K562 (cell line): ENCODE measurements around the gene TCF25. TPM values are rescaled to one million over a fixed set of nuclear protein-coding genes. Genes with fewer than 3 reads are reported as not detected.

ENCODE experiments used
- BHLHE40 ChIP-seq: IDR thresholded peaks from 2 replicates; pipeline ENCODE4 v1.6.1; 2011; ENCODE audit warnings: low read length, improper control_type of control experiment
- CEBPG ChIP-seq, 3 experiments: fragments of 200-800 bp in 1 of 3; sonication (Bioruptor generic) in 1 of 3; sonication (generic) in 1 of 3; formaldehyde crosslinking in 1 of 3; IDR thresholded peaks in 2 of 3; conservative IDR thresholded peaks in 1 of 3; 2 replicates each; pipeline versions ENCODE4 v1.6.1 to v1.8.0; 2016 to 2022; ENCODE audit warnings: missing compliant biosample characterization in 2 of 3, missing genetic modification characterization in 2 of 3, mild to moderate bottlenecking in 1 of 3, missing genetic modification reagents in 1 of 3
- CHCHD3 ChIP-seq: fragments of 250-450 bp; sonication (Bioruptor Pico); IDR thresholded peaks from 2 replicates; pipeline ENCODE4 v2.1.2; 2022; ENCODE audit warnings: mild to moderate bottlenecking
- CREB1 ChIP-seq, 2 experiments: sonication (generic) in 1 of 2; formaldehyde crosslinking in 1 of 2; IDR thresholded peaks; 2 replicates each; pipeline versions ENCODE4 v1.6.1 to v1.8.0; 2012 to 2022; ENCODE audit warnings: inconsistent platforms in 1 of 2, mild to moderate bottlenecking in 1 of 2, missing genetic modification reagents in 1 of 2, moderate library complexity in 1 of 2
- CSDE1 ChIP-seq, 2 experiments: fragments of 450-650 bp; IDR thresholded peaks; 2 replicates each; pipeline ENCODE4 v1.6.1; 2016; ENCODE audit warnings: mild to moderate bottlenecking in 1 of 2
- ETS1 ChIP-seq: conservative IDR thresholded peaks from 2 replicates; pipeline ENCODE4 v1.6.1; 2011; ENCODE audit warnings: low read depth, mild to moderate bottlenecking, low read length; ENCODE audit not compliant: control insufficient read depth
- KAT8 ChIP-seq: fragments of 450-650 bp; IDR thresholded peaks from 2 replicates; pipeline ENCODE4 v1.6.1; 2016; ENCODE audit warnings: low read depth, mild to moderate bottlenecking
- KHSRP ChIP-seq: fragments of 450-650 bp; IDR thresholded peaks from 2 replicates; pipeline ENCODE4 v1.6.1; 2017
- RAD21 ChIP-seq, 2 experiments: fragments of 250-450 bp in 1 of 2; fragments of 450-650 bp in 1 of 2; sonication (Bioruptor Pico) in 1 of 2; formaldehyde crosslinking in 1 of 2; IDR thresholded peaks in 1 of 2; conservative IDR thresholded peaks in 1 of 2; 2 replicates each; pipeline versions ENCODE4 v1.4.0 to v1.8.0; 2020 to 2022; ENCODE audit warnings: mild to moderate bottlenecking in 2 of 2, moderate library complexity in 1 of 2
- RBM15 ChIP-seq: fragments of 200-400 bp; formaldehyde crosslinking; IDR thresholded peaks from 2 replicates; pipeline ENCODE4 v1.6.1; 2018; ENCODE audit warnings: mild to moderate bottlenecking, low read length, moderate library complexity; ENCODE audit not compliant: insufficient read depth
- SNRNP70 ChIP-seq: fragments of 200-400 bp; formaldehyde crosslinking; optimal IDR thresholded peaks from 2 replicates; pipeline ENCODE3; 2017; ENCODE audit warnings: low read depth, low read length
- TCF15 ChIP-seq: fragments of 250-450 bp; sonication (Bioruptor Pico); IDR thresholded peaks from 2 replicates; pipeline ENCODE4 v1.8.0; 2022; ENCODE audit warnings: moderate library complexity, mild to moderate bottlenecking, inconsistent platforms
- UBTF ChIP-seq, 2 experiments: IDR thresholded peaks; 2 replicates each; pipeline ENCODE4 v1.6.1; 2012; ENCODE audit warnings: improper control_type of control experiment in 2 of 2, low read depth in 2 of 2, low read length in 2 of 2, borderline replicate concordance in 1 of 2
- ZBTB33 ChIP-seq: sonication (generic); formaldehyde crosslinking; IDR thresholded peaks from 2 replicates; pipeline ENCODE4 v1.8.1; 2023; ENCODE audit warnings: mild to moderate bottlenecking, missing genetic modification reagents
- ZNF174 ChIP-seq: fragments of 250-450 bp; sonication (Bioruptor Pico); IDR thresholded peaks from 2 replicates; pipeline ENCODE4 v1.4.0; 2020; ENCODE audit warnings: mild to moderate bottlenecking
- ZNF23 ChIP-seq: fragments of 250-450 bp; sonication (Bioruptor Pico); IDR thresholded peaks from 2 replicates; pipeline ENCODE4 v1.4.0; 2020; ENCODE audit warnings: mild to moderate bottlenecking
- ZNF253 ChIP-seq: fragments of 250-450 bp; sonication (Bioruptor Pico); conservative IDR thresholded peaks from 2 replicates; pipeline ENCODE4 v1.6.1; 2021; ENCODE audit warnings: mild to moderate bottlenecking
- ZNF263 ChIP-seq: sonication (generic); formaldehyde crosslinking; IDR thresholded peaks from 2 replicates; pipeline ENCODE4 v1.8.0; 2022; ENCODE audit warnings: mild to moderate bottlenecking, missing genetic modification reagents, borderline replicate concordance
- polyA plus RNA-seq, 8 experiments: library from polyadenylated mRNA; depleted of rRNA in 4 of 8; stranded (reverse) in 5 of 8; unstranded in 3 of 8; fragments of >200 nt; fragmentation: Nextera tagmentation in 2 of 8; fragmentation: Illumina TruSeq in 1 of 8; extraction: Ambion mirVana in 2 of 8; extraction: Trizol in 1 of 8; gene quantifications; 2 replicates each; pipeline versions ENCODE4 v1.2.1 to v1.2.3, GENCODE V29; 2011 to 2014; ENCODE audit warnings: inconsistent platforms in 1 of 8, missing spikeins in 1 of 8
- total RNA-seq, 7 experiments: library from RNA; depleted of rRNA in 6 of 7; stranded (reverse); fragments of >200 nt in 6 of 7; fragmentation: Illumina TruSeq in 2 of 7; extraction: Trizol in 2 of 7; gene quantifications; 2 replicates each; pipeline versions ENCODE4 v1.2.1 to v1.2.3, GENCODE V29; 2011 to 2021; ENCODE audit warnings: low replicate concordance in 1 of 7

TCF25 gene
- total and polyA plus RNA-seq, 9 of the 15 experiments (the other 6 are each of a cell fraction or from before 2014, with no cell fraction given): 9.0 to 154 (median 83.8) TPM

- TF ChIP-seq ZNF23 (no peak), TCF15 (no peak), ZNF253 (CRISPR knock-in tag) (no peak), KHSRP (no peak), UBTF (IDR thresholded peaks at IDR 0.05; ENCODE audit: borderline replicate concordance in 1 of 2, low read depth in 2 of 2, low read length in 2 of 2) (no peak), ETS1 (no peak), CEBPG (CRISPR knock-in tag; IDR thresholded peaks at IDR 0.05) (no peak), CEBPG (tag; conservative IDR thresholded peaks at IDR 0.05 in 1 of 2, IDR thresholded peaks at IDR 0.05 in 1 of 2) (no peak), SNRNP70 (no peak), RAD21 (CRISPR knock-in tag; conservative IDR thresholded peaks at IDR 0.05 in 1 of 2, IDR thresholded peaks at IDR 0.05 in 1 of 2) (peak in 1 of 2 experiments; percentile 64; a peak in 3 of 4 replicates), ZNF174 (CRISPR knock-in tag) (no peak), KAT8 (no peak), CSDE1 (IDR thresholded peaks at IDR 0.05) (no peak), CHCHD3 (CRISPR knock-in tag) (no peak), CREB1 (IDR thresholded peaks at IDR 0.05) (peak; percentile 47), CREB1 (CRISPR knock-in tag; IDR thresholded peaks at IDR 0.05) (peak; percentile 47; the same call in 1 of the 2 replicates), BHLHE40 (peak; percentile 68), RBM15 (no peak), ZBTB33 (CRISPR knock-in tag) (peak; percentile 42; the same call in 1 of the 2 replicates), ZNF263 (peak; percentile 74)
Observed at GRCh38 chr16:89909777-89910716, 36.7 kb downstream of the TCF25 start (continued).
